ENCODE results near the gene NUP188.
A peak's percentile ranks its signal among the peaks of the same experiment; 100 is the strongest.

Gene NUP188

DNA sequence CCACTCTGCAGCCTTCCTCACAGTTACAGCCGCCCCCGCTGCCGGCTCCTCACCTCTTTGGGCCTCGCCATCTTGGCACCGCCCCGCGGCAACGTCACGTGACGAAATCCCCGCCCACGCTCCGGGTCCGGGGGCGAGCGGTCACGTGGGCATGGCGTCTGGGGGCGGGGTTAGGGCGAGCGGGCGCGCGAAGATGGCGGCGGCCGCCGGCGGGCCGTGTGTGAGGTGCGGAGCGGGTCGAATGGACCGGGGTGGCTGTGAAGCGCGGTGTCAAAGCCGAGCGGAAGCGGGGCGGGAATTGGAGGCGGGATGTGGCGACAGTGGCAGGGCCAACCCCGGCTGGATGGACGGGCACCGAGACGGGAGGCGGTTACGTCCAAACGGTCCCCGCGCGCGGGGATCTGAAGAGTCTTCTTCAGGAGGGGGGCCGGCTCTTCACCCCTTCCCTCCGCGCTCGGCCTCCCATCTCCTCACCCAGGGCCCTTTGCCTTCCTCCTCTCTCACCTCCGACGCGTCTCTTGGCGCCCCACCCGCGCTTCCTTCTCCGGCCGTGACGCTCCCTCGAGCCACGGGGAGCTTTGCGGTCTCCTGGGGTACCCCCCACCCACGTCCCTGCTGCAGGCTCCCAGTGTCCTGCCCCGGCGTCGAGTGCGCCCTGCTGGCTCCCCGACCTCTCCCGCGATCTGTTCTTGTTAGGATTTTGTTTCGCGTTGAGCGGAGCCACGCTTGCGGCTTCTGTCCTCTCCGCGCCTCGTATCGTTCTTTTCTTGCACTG lies at the start of gene NUP188, which contains the start of gene DOLK:
Gene NUP188 (plus strand): TSS at position 173 of the 775 bp plus-strand sequence. CDS start 21 bp downstream, at position 194.
Gene DOLK (minus strand): TSS at position 77 of the 775 bp plus-strand sequence. CDS start 300 bp downstream, outside the sequence.
- H3K4me3 ChIP-seq (ENCODE audit: control insufficient read depth, low read depth, low read length) = peak within 1 kb of the TSS; percentile 99
- DNase-seq (ENCODE audit: low read depth) = peak; percentile 43
- TF ChIP-seq, protein P1, sequence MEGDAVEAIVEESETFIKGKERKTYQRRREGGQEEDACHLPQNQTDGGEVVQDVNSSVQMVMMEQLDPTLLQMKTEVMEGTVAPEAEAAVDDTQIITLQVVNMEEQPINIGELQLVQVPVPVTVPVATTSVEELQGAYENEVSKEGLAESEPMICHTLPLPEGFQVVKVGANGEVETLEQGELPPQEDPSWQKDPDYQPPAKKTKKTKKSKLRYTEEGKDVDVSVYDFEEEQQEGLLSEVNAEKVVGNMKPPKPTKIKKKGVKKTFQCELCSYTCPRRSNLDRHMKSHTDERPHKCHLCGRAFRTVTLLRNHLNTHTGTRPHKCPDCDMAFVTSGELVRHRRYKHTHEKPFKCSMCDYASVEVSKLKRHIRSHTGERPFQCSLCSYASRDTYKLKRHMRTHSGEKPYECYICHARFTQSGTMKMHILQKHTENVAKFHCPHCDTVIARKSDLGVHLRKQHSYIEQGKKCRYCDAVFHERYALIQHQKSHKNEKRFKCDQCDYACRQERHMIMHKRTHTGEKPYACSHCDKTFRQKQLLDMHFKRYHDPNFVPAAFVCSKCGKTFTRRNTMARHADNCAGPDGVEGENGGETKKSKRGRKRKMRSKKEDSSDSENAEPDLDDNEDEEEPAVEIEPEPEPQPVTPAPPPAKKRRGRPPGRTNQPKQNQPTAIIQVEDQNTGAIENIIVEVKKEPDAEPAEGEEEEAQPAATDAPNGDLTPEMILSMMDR (IDR thresholded peaks at IDR 0.05; ENCODE audit: control insufficient read depth, insufficient read depth, low read depth, low read length, missing control alignments) = no peak

GRCh38 chr9:128898382-128898781 lies 49.1 kb upstream of the NUP188 start:
- H3K4me3 ChIP-seq (ENCODE audit: control insufficient read depth, low read depth, low read length) = no peak overlapping the region
- TF ChIP-seq, protein P1 (IDR thresholded peaks at IDR 0.05; ENCODE audit: control insufficient read depth, insufficient read depth, low read depth, low read length, missing control alignments) = no peak
- DNase-seq (ENCODE audit: low read depth) = no peak

GRCh38 chr9:128898845-128899565 lies 48.5 kb upstream of the NUP188 start:
- TF ChIP-seq, protein P1 (IDR thresholded peaks at IDR 0.05; ENCODE audit: control insufficient read depth, insufficient read depth, low read depth, low read length, missing control alignments) = no peak
- H3K4me3 ChIP-seq (ENCODE audit: control insufficient read depth, low read depth, low read length) = no peak overlapping the region
- DNase-seq (ENCODE audit: low read depth) = no peak

DNA sequence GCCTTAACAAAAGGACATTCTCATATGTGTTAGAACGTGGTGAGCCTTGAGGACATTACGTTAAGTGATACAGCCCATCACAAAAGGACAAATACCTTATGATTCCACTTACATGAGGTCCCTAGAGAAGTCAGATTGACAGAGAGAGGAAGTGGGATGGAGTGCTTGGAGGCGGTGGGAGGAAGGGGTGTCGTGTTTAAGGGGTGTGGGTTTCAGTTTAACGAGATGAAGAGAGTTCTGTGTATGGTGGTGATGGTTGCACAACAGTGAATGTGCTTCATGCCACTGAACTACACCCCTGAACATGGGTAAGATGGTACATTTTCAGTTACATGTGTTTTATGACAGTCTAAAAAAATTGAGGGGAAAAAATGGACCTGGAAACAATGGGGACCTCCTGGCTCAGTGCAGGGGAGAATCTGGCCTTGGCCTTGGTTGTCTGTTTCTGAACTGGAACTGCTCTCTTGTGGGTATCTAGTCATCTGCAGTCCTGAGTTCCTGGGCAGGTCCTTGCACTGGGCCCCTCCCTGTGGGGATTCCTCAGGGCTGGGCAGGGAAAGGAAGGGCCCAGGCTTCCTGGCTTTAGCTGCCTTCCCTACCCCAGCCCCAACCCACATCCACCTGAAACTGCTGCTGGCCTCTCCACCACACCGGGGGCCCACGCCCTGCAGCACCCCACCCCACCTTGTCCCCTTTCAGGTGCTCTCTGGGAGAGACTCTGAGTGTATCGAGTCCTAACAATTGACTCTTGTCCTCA lies 47.8 kb upstream of the NUP188 start:
- DNase-seq (ENCODE audit: low read depth) = no peak
- TF ChIP-seq, protein P1 (IDR thresholded peaks at IDR 0.05; ENCODE audit: control insufficient read depth, insufficient read depth, low read depth, low read length, missing control alignments) = no peak
- no peak overlapping the region for H3K4me3 ChIP-seq (ENCODE audit: control insufficient read depth, low read depth, low read length)

GRCh38 chr9:128901379-128901778 lies 46.1 kb upstream of the NUP188 start:
- no peak for DNase-seq (ENCODE audit: low read depth)
- TF ChIP-seq, protein P1 (IDR thresholded peaks at IDR 0.05; ENCODE audit: control insufficient read depth, insufficient read depth, low read depth, low read length, missing control alignments) = no peak

GRCh38 chr9:128901822-128902221 lies 45.7 kb upstream of the NUP188 start:
- TF ChIP-seq, protein P1 (IDR thresholded peaks at IDR 0.05; ENCODE audit: control insufficient read depth, insufficient read depth, low read depth, low read length, missing control alignments) = no peak
- H3K4me3 ChIP-seq (ENCODE audit: control insufficient read depth, low read depth, low read length) = no peak overlapping the region
- DNase-seq (ENCODE audit: low read depth) = no peak

More at GRCh38 chr9:128901379-128901778, 46.1 kb upstream of the NUP188 start:
- no peak overlapping the region for H3K4me3 ChIP-seq (ENCODE audit: control insufficient read depth, low read depth, low read length)
